ENCODE measurements around the gene PSMD2. TPM values are rescaled to one million over a fixed set of nuclear protein-coding genes. Genes with fewer than 3 reads are reported as not detected.

The PSMD2 gene
- total and polyA plus RNA-seq, 10 of the 15 experiments (the other 5 are each of a cell fraction or from before 2014, with no cell fraction given): 103 to 515 (median 197) TPM

DNA sequence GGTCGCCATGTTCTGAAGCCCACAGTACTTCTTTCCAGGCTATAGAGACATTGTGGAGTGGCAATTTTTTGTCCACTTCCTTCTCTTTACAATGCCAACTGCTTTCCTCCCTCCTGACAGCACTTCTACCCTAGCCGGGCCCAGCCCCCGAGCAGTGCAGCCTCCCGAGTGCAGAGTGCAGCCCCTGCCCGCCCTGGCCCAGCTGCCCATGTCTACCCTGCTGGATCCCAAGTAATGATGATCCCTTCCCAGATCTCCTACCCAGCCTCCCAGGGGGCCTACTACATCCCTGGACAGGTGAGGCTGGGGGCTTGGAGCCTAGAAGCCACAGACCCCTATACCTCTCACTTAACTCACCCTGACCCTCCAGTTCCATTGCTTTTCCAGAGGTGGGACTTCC is 18.2 kb downstream of the PSMD2 start:
- Histone ChIP-seq H3K27me3 (replicated peaks in 1 of 2; ENCODE audit: control insufficient read depth in 2 of 2, insufficient read depth in 2 of 2, low read length in 1 of 2) (no peaks in the 10 kb centered on the region), H3K4me1 (ENCODE audit: control insufficient read depth, insufficient read depth, low read length) (peaks cover 3% of the 10 kb centered on the region; the same call in 1 of the 2 replicates), H2AFZ (ENCODE audit: control insufficient read depth, low read depth, low read length) (no peak overlapping the region), H3K9ac (ENCODE audit: control insufficient read depth, insufficient read depth, low read length) (peak overlapping the region; percentile 26; the same call in 1 of the 2 replicates), H3K79me2 (ENCODE audit: control insufficient read depth, insufficient read depth, low read length) (peaks cover 58% of the 10 kb centered on the region), H3K4me2 (ENCODE audit: control insufficient read depth, insufficient read depth) (peak overlapping the region; percentile 95), H3K36me3 (ENCODE audit: control insufficient read depth in 2 of 2, insufficient read depth in 2 of 2, low read length in 1 of 2) (peaks cover 28 to 38% of the 10 kb centered on the region in 2 experiments), H3K4me3 (peak overlapping the region; percentile 100), H3K27ac (ENCODE audit: control insufficient read depth, insufficient read depth) (no peak overlapping the region), H4K20me1 (ENCODE audit: control insufficient read depth, insufficient read depth) (peaks cover 12% of the 10 kb centered on the region), H3K9me3 (replicated peaks; ENCODE audit: control insufficient read depth, insufficient read depth, low read length) (no peaks in the 10 kb centered on the region)
- SMC1A ChIA-PET (ENCODE audit: uncharacterized antibody, unreplicated experiment): no interaction called here
- intact Hi-C loops (cut with micrococcal nuclease; ENCODE audit: unreplicated experiment) (loop anchor here (5.0 kb wide), 1 partner anchor 45 kb away; the partner anchor contains the start of genes CLCN2 and POLR2H), in situ Hi-C loops (cut with MboI) (no loop called here)
- DNase-seq (ENCODE audit: low read depth, low spot score) (no peak), FAIRE-seq (no peak), ATAC-seq (no peak)
- CTCF ChIA-PET: interaction anchor here (1.2 kb wide), 1 partner anchor 38 kb away, joined by 3 read pairs; no protein-coding TSS in a partner anchor
- POLR2A ChIA-PET: no interaction called here
- TF ChIP-seq CHD2 (IDR thresholded peaks at IDR 0.05; ENCODE audit: borderline replicate concordance, low read depth, low read length) (no peak), NBN (IDR thresholded peaks at IDR 0.05) (no peak), SIX5 (IDR thresholded peaks at IDR 0.05; ENCODE audit: low read depth, low read length, severe bottlenecking) (no peak), DPF2 (IDR thresholded peaks at IDR 0.05) (no peak), PAX8 (IDR thresholded peaks at IDR 0.05) (no peak), KDM1A (IDR thresholded peaks at IDR 0.05; ENCODE audit: borderline replicate concordance) (no peak), SMARCA5 (IDR thresholded peaks at IDR 0.05) (no peak), NFIC (IDR thresholded peaks at IDR 0.05; ENCODE audit: low read depth, low read length) (no peak), SRF (IDR thresholded peaks at IDR 0.05; ENCODE audit: low read depth in 2 of 2, low read length in 2 of 2) (no peak), NFYA (IDR thresholded peaks at IDR 0.05; ENCODE audit: borderline replicate concordance, low read depth, low read length) (no peak), TBL1XR1 (IDR thresholded peaks at IDR 0.05; ENCODE audit: low read depth, low read length) (no peak)
- TF ChIP-seq, protein P1, sequence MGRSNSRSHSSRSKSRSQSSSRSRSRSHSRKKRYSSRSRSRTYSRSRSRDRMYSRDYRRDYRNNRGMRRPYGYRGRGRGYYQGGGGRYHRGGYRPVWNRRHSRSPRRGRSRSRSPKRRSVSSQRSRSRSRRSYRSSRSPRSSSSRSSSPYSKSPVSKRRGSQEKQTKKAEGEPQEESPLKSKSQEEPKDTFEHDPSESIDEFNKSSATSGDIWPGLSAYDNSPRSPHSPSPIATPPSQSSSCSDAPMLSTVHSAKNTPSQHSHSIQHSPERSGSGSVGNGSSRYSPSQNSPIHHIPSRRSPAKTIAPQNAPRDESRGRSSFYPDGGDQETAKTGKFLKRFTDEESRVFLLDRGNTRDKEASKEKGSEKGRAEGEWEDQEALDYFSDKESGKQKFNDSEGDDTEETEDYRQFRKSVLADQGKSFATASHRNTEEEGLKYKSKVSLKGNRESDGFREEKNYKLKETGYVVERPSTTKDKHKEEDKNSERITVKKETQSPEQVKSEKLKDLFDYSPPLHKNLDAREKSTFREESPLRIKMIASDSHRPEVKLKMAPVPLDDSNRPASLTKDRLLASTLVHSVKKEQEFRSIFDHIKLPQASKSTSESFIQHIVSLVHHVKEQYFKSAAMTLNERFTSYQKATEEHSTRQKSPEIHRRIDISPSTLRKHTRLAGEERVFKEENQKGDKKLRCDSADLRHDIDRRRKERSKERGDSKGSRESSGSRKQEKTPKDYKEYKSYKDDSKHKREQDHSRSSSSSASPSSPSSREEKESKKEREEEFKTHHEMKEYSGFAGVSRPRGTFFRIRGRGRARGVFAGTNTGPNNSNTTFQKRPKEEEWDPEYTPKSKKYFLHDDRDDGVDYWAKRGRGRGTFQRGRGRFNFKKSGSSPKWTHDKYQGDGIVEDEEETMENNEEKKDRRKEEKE (IDR thresholded peaks at IDR 0.05): no peak
- TF ChIP-seq, protein P2, sequence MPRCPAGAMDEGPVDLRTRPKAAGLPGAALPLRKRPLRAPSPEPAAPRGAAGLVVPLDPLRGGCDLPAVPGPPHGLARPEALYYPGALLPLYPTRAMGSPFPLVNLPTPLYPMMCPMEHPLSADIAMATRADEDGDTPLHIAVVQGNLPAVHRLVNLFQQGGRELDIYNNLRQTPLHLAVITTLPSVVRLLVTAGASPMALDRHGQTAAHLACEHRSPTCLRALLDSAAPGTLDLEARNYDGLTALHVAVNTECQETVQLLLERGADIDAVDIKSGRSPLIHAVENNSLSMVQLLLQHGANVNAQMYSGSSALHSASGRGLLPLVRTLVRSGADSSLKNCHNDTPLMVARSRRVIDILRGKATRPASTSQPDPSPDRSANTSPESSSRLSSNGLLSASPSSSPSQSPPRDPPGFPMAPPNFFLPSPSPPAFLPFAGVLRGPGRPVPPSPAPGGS (IDR thresholded peaks at IDR 0.05; ENCODE audit: borderline replicate concordance, insufficient read depth, low read depth, low read length, poor library complexity, severe bottlenecking): no peak
- RAD21 ChIA-PET (ENCODE audit: unreplicated experiment): no interaction called here
- BruUV-seq (replicated peaks): TSS peak; percentile 50
- 21% methylated on average over 4 of the region's 5 CpGs for WGBS (ENCODE audit: insufficient coverage, insufficient replicate concordance, low lambda C conversion rate, missing lambda C conversion rate)

Data from GM12878 (cell line).